Measurements from ENCODE around the gene TRIM34.

DNA sequence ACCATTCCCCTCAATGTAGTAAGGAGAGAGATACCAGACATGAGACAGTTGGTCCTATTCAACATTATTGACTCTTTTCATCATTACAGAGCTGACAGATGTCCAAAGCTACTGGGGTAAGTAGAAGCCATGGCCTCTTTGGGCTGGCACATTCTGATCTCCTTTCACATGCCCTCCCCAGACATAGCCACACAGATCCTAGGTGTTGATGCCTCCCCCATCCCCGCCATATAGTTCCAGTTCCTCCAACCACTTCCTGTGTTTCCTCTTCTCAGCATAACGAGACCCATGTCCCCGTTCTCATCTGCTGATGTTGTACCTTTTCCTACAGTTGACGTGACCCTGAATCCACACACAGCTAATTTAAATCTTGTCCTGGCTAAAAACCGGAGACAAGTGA lies 14.4 kb upstream of the TRIM34 start:
- TF ChIP-seq, protein P1, sequence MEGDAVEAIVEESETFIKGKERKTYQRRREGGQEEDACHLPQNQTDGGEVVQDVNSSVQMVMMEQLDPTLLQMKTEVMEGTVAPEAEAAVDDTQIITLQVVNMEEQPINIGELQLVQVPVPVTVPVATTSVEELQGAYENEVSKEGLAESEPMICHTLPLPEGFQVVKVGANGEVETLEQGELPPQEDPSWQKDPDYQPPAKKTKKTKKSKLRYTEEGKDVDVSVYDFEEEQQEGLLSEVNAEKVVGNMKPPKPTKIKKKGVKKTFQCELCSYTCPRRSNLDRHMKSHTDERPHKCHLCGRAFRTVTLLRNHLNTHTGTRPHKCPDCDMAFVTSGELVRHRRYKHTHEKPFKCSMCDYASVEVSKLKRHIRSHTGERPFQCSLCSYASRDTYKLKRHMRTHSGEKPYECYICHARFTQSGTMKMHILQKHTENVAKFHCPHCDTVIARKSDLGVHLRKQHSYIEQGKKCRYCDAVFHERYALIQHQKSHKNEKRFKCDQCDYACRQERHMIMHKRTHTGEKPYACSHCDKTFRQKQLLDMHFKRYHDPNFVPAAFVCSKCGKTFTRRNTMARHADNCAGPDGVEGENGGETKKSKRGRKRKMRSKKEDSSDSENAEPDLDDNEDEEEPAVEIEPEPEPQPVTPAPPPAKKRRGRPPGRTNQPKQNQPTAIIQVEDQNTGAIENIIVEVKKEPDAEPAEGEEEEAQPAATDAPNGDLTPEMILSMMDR (IDR thresholded peaks at IDR 0.05): no peak
- no peak for TF ChIP-seq JUN (CRISPR knock-in tag; IDR thresholded peaks at IDR 0.05)
- TF ChIP-seq, protein P2, sequence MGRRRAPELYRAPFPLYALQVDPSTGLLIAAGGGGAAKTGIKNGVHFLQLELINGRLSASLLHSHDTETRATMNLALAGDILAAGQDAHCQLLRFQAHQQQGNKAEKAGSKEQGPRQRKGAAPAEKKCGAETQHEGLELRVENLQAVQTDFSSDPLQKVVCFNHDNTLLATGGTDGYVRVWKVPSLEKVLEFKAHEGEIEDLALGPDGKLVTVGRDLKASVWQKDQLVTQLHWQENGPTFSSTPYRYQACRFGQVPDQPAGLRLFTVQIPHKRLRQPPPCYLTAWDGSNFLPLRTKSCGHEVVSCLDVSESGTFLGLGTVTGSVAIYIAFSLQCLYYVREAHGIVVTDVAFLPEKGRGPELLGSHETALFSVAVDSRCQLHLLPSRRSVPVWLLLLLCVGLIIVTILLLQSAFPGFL (CRISPR knock-in tag; IDR thresholded peaks at IDR 0.05; ENCODE audit: borderline replicate concordance): no peak
- TF ChIP-seq OVOL2 (CRISPR knock-in tag; IDR thresholded peaks at IDR 0.05; ENCODE audit: borderline replicate concordance): no peak
- TF ChIP-seq NFYB (CRISPR knock-in tag; conservative IDR thresholded peaks at IDR 0.05; ENCODE audit: low read depth): no peak
- TF ChIP-seq, protein P3, sequence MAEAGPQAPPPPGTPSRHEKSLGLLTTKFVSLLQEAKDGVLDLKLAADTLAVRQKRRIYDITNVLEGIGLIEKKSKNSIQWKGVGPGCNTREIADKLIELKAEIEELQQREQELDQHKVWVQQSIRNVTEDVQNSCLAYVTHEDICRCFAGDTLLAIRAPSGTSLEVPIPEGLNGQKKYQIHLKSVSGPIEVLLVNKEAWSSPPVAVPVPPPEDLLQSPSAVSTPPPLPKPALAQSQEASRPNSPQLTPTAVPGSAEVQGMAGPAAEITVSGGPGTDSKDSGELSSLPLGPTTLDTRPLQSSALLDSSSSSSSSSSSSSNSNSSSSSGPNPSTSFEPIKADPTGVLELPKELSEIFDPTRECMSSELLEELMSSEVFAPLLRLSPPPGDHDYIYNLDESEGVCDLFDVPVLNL (CRISPR knock-in tag; IDR thresholded peaks at IDR 0.05; ENCODE audit: borderline replicate concordance, low read depth): no peak
- no peak for TF ChIP-seq ZNF317 (CRISPR knock-in tag; IDR thresholded peaks at IDR 0.05; ENCODE audit: borderline replicate concordance, low read depth)
